HG03135 (cell line): ENCODE measurements around the gene MOCS2.

Experiments
- ATAC-seq: cut with Tn5 transposase; IDR thresholded peaks from one replicate; pipeline ENCODE4 v1.9.1; 2021; ENCODE audit warnings: mild to moderate bottlenecking, moderate library complexity; ENCODE audit not compliant: unreplicated experiment

MOCS2 gene

GRCh38 chr5:53055365-53055764, 54.2 kb downstream of the MOCS2 start:
- ATAC-seq = no peak

GRCh38 chr5:53053364-53053763, 56.2 kb downstream of the MOCS2 start:
- ATAC-seq = no peak

GRCh38 chr5:53052499-53052898, 57.1 kb downstream of the MOCS2 start:
- no peak for ATAC-seq

GRCh38 chr5:53048248-53048647, 61.3 kb downstream of the MOCS2 start:
- ATAC-seq = no peak
